Transverse colon (tissue), 4 donors: Measurements from ENCODE around the gene DALRD3. TPM values are rescaled to one million over a fixed set of nuclear protein-coding genes. Genes with fewer than 3 reads are reported as not detected.

ENCODE experiments used
- DNase-seq: peaks from one replicate; pipeline ENCODE4 v3.0.0-alpha.2; 2019
- H3K27ac ChIP-seq, 4 donors: fragments of 200-600 bp; sonication (generic); 2 replicates each; pipeline ENCODE4 v1.5.1; 2016 to 2018; ENCODE audit warnings: inconsistent platforms in 4 of 4
- H3K27me3 ChIP-seq: fragments of 200-600 bp; sonication (generic); 2 replicates; pipeline ENCODE4 v1.5.1; 2017; ENCODE audit warnings: inconsistent platforms
- H3K36me3 ChIP-seq, 4 donors: fragments of 200-600 bp; sonication (generic); 2 replicates each; pipeline ENCODE4 v1.5.1; 2017 to 2019; ENCODE audit warnings: inconsistent platforms in 4 of 4
- H3K4me1 ChIP-seq, 4 donors: fragments of 200-600 bp; sonication (generic); 2 replicates each; pipeline ENCODE4 v1.5.1; 2017 to 2020; ENCODE audit warnings: inconsistent platforms in 4 of 4
- H3K4me3 ChIP-seq, 4 donors: fragments of 200-600 bp; sonication (generic); 1 replicate in 1 of 4; 2 replicates in 3 of 4; pipeline versions ENCODE4 v1.5.1 to v1.6.1; 2017 to 2019; ENCODE audit warnings: inconsistent platforms in 4 of 4
- H3K9me3 ChIP-seq, 2 donors: fragments of 200-600 bp; sonication (generic); 2 replicates each; pipeline ENCODE4 v1.5.1; 2017 to 2019; ENCODE audit warnings: inconsistent platforms in 2 of 2
- CTCF ChIP-seq, 5 experiments: fragments of 200-600 bp in 3 of 5; fragments of 450-650 bp in 2 of 5; sonication (generic) in 3 of 5; IDR thresholded peaks; 1 replicate in 2 of 5; 2 replicates in 3 of 5; pipeline ENCODE4 v1.5.1; 2016 to 2017; ENCODE audit warnings: antibody characterized with exemption in 5 of 5, inconsistent platforms in 3 of 5, mild to moderate bottlenecking in 2 of 5, moderate library complexity in 1 of 5
- EP300 ChIP-seq: sonication (generic); formaldehyde crosslinking; IDR thresholded peaks from one replicate; pipeline ENCODE4 v1.6.1; 2017; ENCODE audit warnings: antibody characterized with exemption, low read depth
- POLR2A ChIP-seq: fragments of 450-650 bp; IDR thresholded peaks from one replicate; pipeline ENCODE4 v1.6.1; 2016; ENCODE audit warnings: antibody characterized with exemption, mild to moderate bottlenecking, moderate library complexity
- POLR2AphosphoS5 ChIP-seq, 3 donors: sonication (generic); formaldehyde crosslinking; IDR thresholded peaks; one replicate each; pipeline ENCODE4 v1.6.1; 2016; ENCODE audit warnings: antibody characterized with exemption in 3 of 3
- WGBS, 2 donors: methylation state at CpG; one replicate each; pipeline ENCODE4 v1.1.5; 2018; ENCODE audit warnings: low coverage in 1 of 2; 5-methylcytosine and 5-hydroxymethylcytosine counted together
- in situ Hi-C, 4 donors: fragments of 200-750 bp; cut with MboI; loops; one replicate each; pipeline versions ENCODE4 v1.15.0 to v1.15.1; 2017; ENCODE audit warnings: low sequenced_read_pairs in 3 of 4, low pct_ligation_motif_present in 1 of 4, low pct_unique_long_range_greater_than_20kb in 1 of 4
- intact Hi-C: fragments of 100-400 bp; cut with DNase I; formaldehyde crosslinking; loops from one replicate; pipeline ENCODE4 v1.15.1; 2023; ENCODE audit warnings: low total_unique reads
- total RNA-seq, 4 donors: library from RNA; depleted of rRNA; stranded (reverse); fragments of >200 nt; gene quantifications; one replicate each; pipeline ENCODE4 v1.1.0, GENCODE V29; 2016

DALRD3 gene
- total RNA-seq, 4 donors from 2014 or later, result 30.4 to 136 (median 42.0) TPM

- no peaks in the 10 kb centered on the region for H3K27me3 ChIP-seq
- in situ Hi-C loops, result no loop called here
- intact Hi-C loops, result loop anchor here (1.0 to 2.0 kb wide), 3 partner anchors 13 to 75 kb away; partner anchors contain the start of genes QRICH1 and WDR6
- H3K9me3 ChIP-seq, result no peaks in the 10 kb centered on the region
- peak; percentile 30 for DNase-seq
- TF ChIP-seq CTCF (IDR thresholded peaks at IDR 0.05) (no peak), POLR2A (no peak), POLR2AphosphoS5 (IDR thresholded peaks at IDR 0.05) (no peak), EP300 (no peak)
- 28% methylated on average over 12 of the region's 12 CpGs; no CpG with 5 or more reads in 1 of the 2 donors for WGBS, 2 donors
- peaks cover 0 to 17% (median 3%) of the 10 kb centered on the region in 4 donors for H3K36me3 ChIP-seq
- H3K4me3 ChIP-seq, result peak overlapping the region in 3 of 4 donors; percentile 70 to 93 (median 82)
- peaks cover 19 to 48% (median 37%) of the 10 kb centered on the region in 4 donors for H3K4me1 ChIP-seq
- H3K27ac ChIP-seq, result peak overlapping the region; percentile 99 to 100 (median 100)
Observed at GRCh38 chr3:49019941-49020329, 1.6 kb upstream of the DALRD3 start.

- no peak for TF ChIP-seq CTCF (IDR thresholded peaks at IDR 0.05)
- no peak for TF ChIP-seq POLR2A
- TF ChIP-seq EP300, result no peak
- TF ChIP-seq POLR2AphosphoS5 (IDR thresholded peaks at IDR 0.05), result no peak
- 1 to 2% methylated on average over 9 to 18 of the region's 18 CpGs for WGBS, 2 donors
- peaks cover 0 to 12% (median 5%) of the 10 kb centered on the region in 4 donors for H3K36me3 ChIP-seq
- intact Hi-C loops (loop anchor here (1.0 to 2.0 kb wide), 2 partner anchors 47 to 76 kb away; partner anchors contain the start of gene QRICH1), in situ Hi-C loops (no loop called here)
- peaks cover 19 to 48% (median 37%) of the 10 kb centered on the region in 4 donors for H3K4me1 ChIP-seq
- no peak for DNase-seq
- no peaks in the 10 kb centered on the region for H3K9me3 ChIP-seq
- H3K27ac ChIP-seq, result peak overlapping the region; percentile 99 to 100 (median 100)
- H3K27me3 ChIP-seq, result no peaks in the 10 kb centered on the region
- H3K4me3 ChIP-seq, result peak overlapping the region; percentile 54 to 83 (median 74)
Observed at GRCh38 chr3:49018707-49019006, 277 bp upstream of the DALRD3 start.

GRCh38 chr3:49017229-49017970 lies 980 bp downstream of the DALRD3 start:
- Histone ChIP-seq H3K27ac (peak overlapping the region; percentile 99 to 100 (median 100)), H3K27me3 (no peaks in the 10 kb centered on the region), H3K9me3 (no peaks in the 10 kb centered on the region), H3K4me3 (peak overlapping the region; percentile 54 to 83 (median 74)), H3K36me3 (peaks cover 0 to 12% (median 5%) of the 10 kb centered on the region in 4 donors), H3K4me1 (peaks cover 11 to 38% (median 29%) of the 10 kb centered on the region in 4 donors)
- TF ChIP-seq POLR2AphosphoS5 (IDR thresholded peaks at IDR 0.05), result peak; percentile 25 to 78 (median 77)
- TF ChIP-seq CTCF (IDR thresholded peaks at IDR 0.05), result no peak
- TF ChIP-seq EP300, result no peak
- peak; percentile 64 for TF ChIP-seq POLR2A
- in situ Hi-C loops (no loop called here), intact Hi-C loops (no loop called here)
- DNase-seq, result peak; percentile 75
- 10% methylated on average over 14 of the region's 23 CpGs; no CpG with 5 or more reads in 1 of the 2 donors for WGBS, 2 donors

GRCh38 chr3:49016414-49017228 lies 1.8 kb downstream of the DALRD3 start:
- WGBS, 2 donors, result 85% methylated on average over 6 of the region's 6 CpGs; no CpG with 5 or more reads in 1 of the 2 donors
- H3K27ac ChIP-seq, result peak overlapping the region in 3 of 4 donors; percentile 99 to 100 (median 100)
- no peak overlapping the region for H3K4me3 ChIP-seq
- H3K9me3 ChIP-seq, result no peaks in the 10 kb centered on the region
- peaks cover 0 to 12% (median 5%) of the 10 kb centered on the region in 4 donors for H3K36me3 ChIP-seq
- in situ Hi-C loops (no loop called here), intact Hi-C loops (no loop called here)
- DNase-seq, result no peak
- no peaks in the 10 kb centered on the region for H3K27me3 ChIP-seq
- peaks cover 11 to 36% (median 30%) of the 10 kb centered on the region in 4 donors for H3K4me1 ChIP-seq
- TF ChIP-seq EP300 (no peak), CTCF (IDR thresholded peaks at IDR 0.05) (no peak), POLR2A (peak; percentile 10), POLR2AphosphoS5 (IDR thresholded peaks at IDR 0.05) (peak in 1 of 3 donors; percentile 5)
